22Rv1 (cell line): ENCODE results near the gene SLC2A10.

ENCODE experiments used
- H3K27ac ChIP-seq: fragments of 450-650 bp; 2 replicates; pipeline ENCODE4 v1.5.1; 2017
- CTCF ChIP-seq: fragments of 450-650 bp; IDR thresholded peaks from 2 replicates; pipeline ENCODE4 v1.5.1; 2017; ENCODE audit warnings: mild to moderate bottlenecking
- ZFX ChIP-seq: fragments of 450-650 bp; IDR thresholded peaks from 2 replicates; pipeline ENCODE4 v1.6.1; 2017; ENCODE audit warnings: antibody characterized with exemption, borderline replicate concordance

Gene SLC2A10

GRCh38 chr20:46765506-46766120 lies 56.2 kb downstream of the SLC2A10 start:
- TF ChIP-seq CTCF (no peak), ZFX (no peak)
- no peak overlapping the region for H3K27ac ChIP-seq

GRCh38 chr20:46767127-46767761 lies 57.8 kb downstream of the SLC2A10 start:
- no peak for TF ChIP-seq ZFX
- TF ChIP-seq CTCF = peak; percentile 83
- no peak overlapping the region for H3K27ac ChIP-seq

GRCh38 chr20:46770330-46771194 lies 61.1 kb downstream of the SLC2A10 start:
- no peak for TF ChIP-seq ZFX
- TF ChIP-seq CTCF = no peak
- H3K27ac ChIP-seq = no peak overlapping the region

GRCh38 chr20:46771195-46771588 lies 61.7 kb downstream of the SLC2A10 start:
- H3K27ac ChIP-seq = no peak overlapping the region
- TF ChIP-seq ZFX = no peak
- TF ChIP-seq CTCF = no peak

- TF ChIP-seq CTCF (0 out of 2 replicates have a peak, but pooled peaks have one; percentile 12), ZFX (no peak)
- H3K27ac ChIP-seq = no peak overlapping the region
Observed at GRCh38 chr20:46772901-46773300, 63.5 kb downstream of the SLC2A10 start.

- H3K27ac ChIP-seq = no peak overlapping the region
- no peak for TF ChIP-seq ZFX
- no peak for TF ChIP-seq CTCF
Observed at GRCh38 chr20:46773680-46774079, 64.2 kb downstream of the SLC2A10 start.
